ENCODE results near the gene TINAG.

TINAG gene

GRCh38 chr6:54366667-54367327 lies 58.6 kb downstream of the TINAG start:
- in situ Hi-C loops (cut with HindIII; ENCODE audit: low pct_ligation_motif_present, low sequenced_read_pairs), result no loop called here
- H3K27ac ChIP-seq, result peak overlapping the region; percentile 26
- no peaks in the 10 kb centered on the region for H3K36me3 ChIP-seq (replicated peaks)

GRCh38 chr6:54377776-54378175 lies 69.5 kb downstream of the TINAG start:
- Histone ChIP-seq H3K36me3 (replicated peaks) (no peaks in the 10 kb centered on the region), H3K27ac (no peak overlapping the region), H3K4me3 (ENCODE audit: low read depth, low read length) (no peak overlapping the region), H3K27me3 (replicated peaks) (no peaks in the 10 kb centered on the region)
- DNase-seq, result no peak
- in situ Hi-C loops (cut with HindIII; ENCODE audit: low pct_ligation_motif_present, low sequenced_read_pairs), result no loop called here
- no peak for TF ChIP-seq CTCF (IDR thresholded peaks at IDR 0.05; ENCODE audit: low read depth, low read length, missing control alignments)

More at GRCh38 chr6:54366667-54367327, 58.6 kb downstream of the TINAG start:
- Histone ChIP-seq H3K27me3 (replicated peaks) (no peaks in the 10 kb centered on the region), H3K4me3 (ENCODE audit: low read depth, low read length) (no peak overlapping the region)
- DNase-seq, result peak; percentile 24
- TF ChIP-seq CTCF (IDR thresholded peaks at IDR 0.05; ENCODE audit: low read depth, low read length, missing control alignments), result no peak

GRCh38 chr6:54386295-54386694 lies 78.1 kb downstream of the TINAG start:
- Histone ChIP-seq H3K36me3 (replicated peaks) (no peaks in the 10 kb centered on the region), H3K27me3 (replicated peaks) (no peaks in the 10 kb centered on the region), H3K27ac (no peak overlapping the region), H3K4me3 (ENCODE audit: low read depth, low read length) (no peak overlapping the region)
- TF ChIP-seq CTCF (IDR thresholded peaks at IDR 0.05; ENCODE audit: low read depth, low read length, missing control alignments), result no peak
- in situ Hi-C loops (cut with HindIII; ENCODE audit: low pct_ligation_motif_present, low sequenced_read_pairs), result no loop called here
- DNase-seq, result no peak

- H3K36me3 ChIP-seq (replicated peaks), result no peaks in the 10 kb centered on the region
- no peak for DNase-seq
- TF ChIP-seq CTCF (IDR thresholded peaks at IDR 0.05; ENCODE audit: low read depth, low read length, missing control alignments), result no peak
- in situ Hi-C loops (cut with HindIII; ENCODE audit: low pct_ligation_motif_present, low sequenced_read_pairs), result no loop called here
- H3K4me3 ChIP-seq (ENCODE audit: low read depth, low read length), result no peak overlapping the region
- H3K27me3 ChIP-seq (replicated peaks), result no peaks in the 10 kb centered on the region
- H3K27ac ChIP-seq, result no peak overlapping the region
These were observed 82.1 kb downstream of the TINAG start for GRCh38 chr6:54390362-54390761.

- in situ Hi-C loops (cut with HindIII; ENCODE audit: low pct_ligation_motif_present, low sequenced_read_pairs), result no loop called here
- Histone ChIP-seq H3K36me3 (replicated peaks) (no peaks in the 10 kb centered on the region), H3K4me3 (ENCODE audit: low read depth, low read length) (no peak overlapping the region), H3K27me3 (replicated peaks) (no peaks in the 10 kb centered on the region), H3K27ac (no peak overlapping the region)
- TF ChIP-seq CTCF (IDR thresholded peaks at IDR 0.05; ENCODE audit: low read depth, low read length, missing control alignments), result no peak
- DNase-seq, result no peak
These were observed 83.3 kb downstream of the TINAG start for GRCh38 chr6:54391577-54391976.

- H3K4me3 ChIP-seq (ENCODE audit: low read depth, low read length), result no peak overlapping the region
- no peaks in the 10 kb centered on the region for H3K27me3 ChIP-seq (replicated peaks)
- in situ Hi-C loops (cut with HindIII; ENCODE audit: low pct_ligation_motif_present, low sequenced_read_pairs), result no loop called here
- TF ChIP-seq CTCF (IDR thresholded peaks at IDR 0.05; ENCODE audit: low read depth, low read length, missing control alignments), result no peak
- DNase-seq, result no peak
- H3K36me3 ChIP-seq (replicated peaks), result no peaks in the 10 kb centered on the region
- no peak overlapping the region for H3K27ac ChIP-seq
These were observed 94.9 kb downstream of the TINAG start for GRCh38 chr6:54403096-54403495.

Measured in brain microvascular endothelial cell (primary cell).